Measurements from ENCODE around the gene IRF2BP1.

The IRF2BP1 gene, protein sequence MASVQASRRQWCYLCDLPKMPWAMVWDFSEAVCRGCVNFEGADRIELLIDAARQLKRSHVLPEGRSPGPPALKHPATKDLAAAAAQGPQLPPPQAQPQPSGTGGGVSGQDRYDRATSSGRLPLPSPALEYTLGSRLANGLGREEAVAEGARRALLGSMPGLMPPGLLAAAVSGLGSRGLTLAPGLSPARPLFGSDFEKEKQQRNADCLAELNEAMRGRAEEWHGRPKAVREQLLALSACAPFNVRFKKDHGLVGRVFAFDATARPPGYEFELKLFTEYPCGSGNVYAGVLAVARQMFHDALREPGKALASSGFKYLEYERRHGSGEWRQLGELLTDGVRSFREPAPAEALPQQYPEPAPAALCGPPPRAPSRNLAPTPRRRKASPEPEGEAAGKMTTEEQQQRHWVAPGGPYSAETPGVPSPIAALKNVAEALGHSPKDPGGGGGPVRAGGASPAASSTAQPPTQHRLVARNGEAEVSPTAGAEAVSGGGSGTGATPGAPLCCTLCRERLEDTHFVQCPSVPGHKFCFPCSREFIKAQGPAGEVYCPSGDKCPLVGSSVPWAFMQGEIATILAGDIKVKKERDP

DNA sequence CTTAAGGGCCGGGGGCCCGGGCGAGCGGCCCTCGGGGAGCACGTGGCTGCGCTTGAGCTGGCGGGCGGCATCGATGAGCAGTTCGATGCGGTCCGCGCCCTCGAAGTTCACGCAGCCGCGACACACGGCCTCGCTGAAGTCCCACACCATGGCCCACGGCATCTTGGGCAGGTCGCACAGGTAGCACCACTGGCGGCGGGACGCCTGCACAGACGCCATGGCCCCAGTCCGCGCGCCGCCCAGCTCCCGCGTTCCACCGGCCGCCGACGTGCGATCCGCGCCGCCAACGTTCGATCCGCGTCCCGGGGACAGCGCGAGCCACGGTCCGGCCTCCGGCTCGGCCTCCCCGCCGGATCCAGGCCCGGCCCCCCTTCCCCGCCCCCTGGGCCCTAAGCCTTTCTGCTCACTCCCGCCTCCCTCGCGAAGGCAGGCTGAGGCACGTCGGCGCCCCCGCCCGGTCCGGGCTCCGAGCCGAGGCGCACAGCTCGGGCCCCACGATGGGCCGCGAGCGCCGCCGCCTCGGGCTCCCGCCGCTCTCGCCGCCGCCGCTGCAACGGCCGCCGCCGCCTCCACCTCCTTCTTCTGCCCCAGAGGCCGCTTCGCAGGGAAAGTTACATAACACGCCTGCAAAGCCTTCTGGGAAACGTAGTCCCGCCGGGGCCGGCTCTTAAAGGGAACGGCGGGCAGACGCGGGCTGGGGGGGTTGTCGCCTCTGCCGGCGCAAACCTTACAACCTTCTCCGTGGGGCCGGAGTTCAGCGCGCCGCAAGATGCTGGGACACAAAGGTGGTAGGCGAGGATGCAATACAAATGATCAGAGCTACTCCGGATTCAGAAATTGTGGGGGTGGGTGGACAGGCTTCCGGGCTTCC lies at the start of gene IRF2BP1:
IRF2BP1 (minus strand) TSS at position 586 of the 871 bp plus-strand sequence; CDS start at position 219, 367 bp downstream.
- DNase-seq: peak; percentile 92

- no peak for DNase-seq
These were observed 49.3 kb upstream of the IRF2BP1 start for GRCh38 chr19:45935267-45935666.

DNA sequence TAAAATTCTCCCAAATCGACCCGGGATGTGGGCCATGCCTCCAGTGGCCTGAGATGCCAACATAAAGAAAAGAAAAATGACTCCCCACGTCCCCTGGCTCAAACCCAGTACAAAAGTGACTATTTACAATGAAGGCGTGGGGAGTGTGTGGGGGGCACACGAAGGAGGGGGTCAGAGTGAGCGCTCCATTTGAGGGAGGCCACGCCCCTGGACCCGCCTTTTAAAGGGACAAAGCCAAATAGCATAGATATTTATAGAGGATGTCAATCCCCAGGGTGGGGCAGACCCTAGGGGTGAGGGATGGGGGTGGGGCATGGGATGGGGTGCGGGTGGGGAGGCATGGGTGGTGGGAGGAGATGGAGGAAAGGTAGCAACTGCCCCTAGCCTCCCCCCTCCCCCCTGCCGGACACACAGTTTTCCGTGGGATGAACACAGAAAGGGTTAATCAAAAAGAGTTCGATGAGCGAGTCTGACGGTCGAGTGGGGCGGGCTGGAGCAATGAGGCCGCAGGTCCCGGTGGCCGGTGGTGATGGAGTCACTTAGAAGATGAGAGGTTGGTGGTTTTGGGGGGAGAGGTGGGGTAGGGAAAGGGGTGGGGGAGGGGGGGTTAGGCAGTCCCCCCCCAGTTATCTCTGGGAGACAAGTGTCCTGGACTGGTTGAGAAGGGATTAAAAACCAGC lies 48.8 kb upstream of the IRF2BP1 start:
- DNase-seq: no peak

GRCh38 chr19:45933759-45934158 lies 47.8 kb upstream of the IRF2BP1 start:
- no peak for DNase-seq

- no peak for DNase-seq
These were observed 45.1 kb upstream of the IRF2BP1 start for GRCh38 chr19:45931055-45931454.

DNA sequence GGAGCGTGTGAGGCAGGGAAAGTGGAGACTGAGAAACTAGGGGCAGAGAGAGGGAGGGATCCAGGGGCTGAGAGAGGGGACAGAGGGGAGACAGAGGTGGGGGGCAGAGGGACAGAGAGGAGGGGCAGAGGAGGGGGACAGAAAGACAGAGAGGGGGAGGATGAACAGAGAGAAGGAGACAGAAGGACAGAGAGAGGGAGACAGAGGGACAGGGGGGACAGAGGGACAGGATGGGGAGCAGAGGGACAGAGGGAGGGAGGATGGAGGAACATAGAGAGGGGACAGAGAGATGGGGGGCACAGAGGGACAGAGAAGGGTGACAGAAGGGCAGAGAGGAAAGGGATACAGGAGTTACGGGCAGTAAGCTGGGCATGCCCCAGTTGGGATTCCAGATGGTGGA lies 43.3 kb upstream of the IRF2BP1 start:
- no peak for DNase-seq

DNA sequence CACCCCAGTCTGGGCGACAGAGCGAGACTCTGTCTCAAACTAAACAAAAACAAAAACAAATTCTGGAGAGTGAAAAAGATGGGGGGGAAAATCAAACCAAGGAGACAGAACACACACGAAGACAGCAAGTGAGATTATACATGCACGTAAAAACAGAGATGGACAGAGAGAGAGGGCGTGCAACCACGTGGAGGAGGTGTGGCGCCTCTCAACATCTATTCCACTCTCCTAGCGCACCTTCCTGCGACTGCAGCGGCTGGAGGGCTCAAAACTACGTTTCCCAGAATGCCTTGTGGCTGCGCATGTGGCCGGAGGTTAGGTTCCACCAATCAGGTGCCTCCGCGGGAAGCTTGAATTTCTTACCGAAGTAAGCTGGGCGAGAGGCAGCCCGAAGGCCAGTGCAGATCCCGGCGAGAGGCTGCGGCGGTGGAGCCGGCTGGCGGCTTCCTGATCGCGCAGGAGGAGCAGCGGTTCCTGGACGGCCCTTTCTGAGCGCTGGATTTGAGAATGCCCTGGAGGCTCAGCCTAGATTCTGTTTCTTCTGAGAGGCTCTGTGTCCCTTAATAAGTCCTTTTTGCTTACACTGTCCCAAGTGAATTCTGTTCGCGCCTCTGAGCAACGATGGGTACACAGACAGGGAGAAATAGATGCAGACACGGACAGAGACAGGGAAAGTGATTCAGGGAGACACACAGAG lies 41.8 kb upstream of the IRF2BP1 start:
- DNase-seq: peak; percentile 96

GRCh38 chr19:45924891-45925447 lies 39.0 kb upstream of the IRF2BP1 start:
- no peak for DNase-seq

DNA sequence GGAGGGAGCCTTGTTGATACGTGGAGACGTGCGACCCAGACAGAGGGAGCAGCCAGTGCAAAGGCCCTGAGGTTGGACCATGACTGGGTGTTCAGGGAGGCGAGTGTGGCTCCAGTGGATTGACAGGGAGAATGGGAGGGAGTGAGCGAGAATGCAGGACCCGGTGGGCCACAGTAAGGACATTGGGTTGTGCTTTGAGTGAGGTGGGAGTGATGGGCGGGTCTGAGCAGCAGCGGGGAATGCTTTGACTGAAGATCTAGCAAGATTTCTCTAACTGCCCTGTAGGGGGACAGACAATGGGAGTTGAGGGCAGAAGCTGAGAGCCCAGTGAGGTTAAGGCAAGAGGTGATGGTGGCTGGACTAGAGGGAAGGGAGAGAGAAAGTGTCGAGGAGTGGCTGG lies 36.3 kb upstream of the IRF2BP1 start:
- DNase-seq: no peak

DNA sequence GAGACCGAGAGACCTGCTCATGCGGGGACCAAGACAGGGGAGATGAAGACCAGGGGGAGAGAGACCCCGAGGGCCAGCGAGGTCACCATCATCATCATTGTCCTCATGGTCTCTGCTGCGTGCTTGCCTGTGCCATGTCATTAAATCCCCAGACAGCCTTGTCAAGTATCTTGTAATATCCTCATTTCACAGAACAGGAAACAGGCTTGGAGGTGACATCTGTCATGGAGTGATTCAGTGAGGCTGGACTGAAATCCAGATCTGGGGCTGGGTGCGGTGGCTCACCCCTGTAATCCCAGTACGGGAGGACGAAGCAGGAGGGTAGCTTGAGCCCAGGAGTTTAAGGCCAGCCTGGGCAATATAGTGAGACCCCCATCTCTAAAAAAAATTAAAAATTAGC lies 34.5 kb upstream of the IRF2BP1 start:
- DNase-seq: no peak

DNA sequence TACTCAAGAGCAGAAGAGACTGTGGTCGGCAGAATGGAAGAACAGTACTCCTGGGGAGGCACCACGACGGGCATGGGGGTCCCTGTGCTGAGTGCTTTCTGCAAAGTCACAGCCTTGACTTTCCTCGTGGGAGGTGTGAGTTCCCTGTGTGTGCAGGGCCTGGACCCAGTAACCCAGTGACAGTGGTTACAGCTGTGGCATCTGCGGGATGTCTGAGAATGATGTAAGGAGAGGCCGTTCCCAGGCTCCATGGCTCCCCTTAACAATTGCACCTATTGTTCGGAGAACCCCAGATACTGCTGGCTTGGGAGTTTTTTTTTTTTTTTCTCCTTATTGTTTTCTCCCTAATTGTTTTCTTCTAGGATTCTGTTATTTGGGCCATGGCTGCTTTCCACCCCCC lies 33.7 kb upstream of the IRF2BP1 start:
- no peak for DNase-seq

GRCh38 chr19:45918721-45919120 lies 32.8 kb upstream of the IRF2BP1 start:
- no peak for DNase-seq

DNA sequence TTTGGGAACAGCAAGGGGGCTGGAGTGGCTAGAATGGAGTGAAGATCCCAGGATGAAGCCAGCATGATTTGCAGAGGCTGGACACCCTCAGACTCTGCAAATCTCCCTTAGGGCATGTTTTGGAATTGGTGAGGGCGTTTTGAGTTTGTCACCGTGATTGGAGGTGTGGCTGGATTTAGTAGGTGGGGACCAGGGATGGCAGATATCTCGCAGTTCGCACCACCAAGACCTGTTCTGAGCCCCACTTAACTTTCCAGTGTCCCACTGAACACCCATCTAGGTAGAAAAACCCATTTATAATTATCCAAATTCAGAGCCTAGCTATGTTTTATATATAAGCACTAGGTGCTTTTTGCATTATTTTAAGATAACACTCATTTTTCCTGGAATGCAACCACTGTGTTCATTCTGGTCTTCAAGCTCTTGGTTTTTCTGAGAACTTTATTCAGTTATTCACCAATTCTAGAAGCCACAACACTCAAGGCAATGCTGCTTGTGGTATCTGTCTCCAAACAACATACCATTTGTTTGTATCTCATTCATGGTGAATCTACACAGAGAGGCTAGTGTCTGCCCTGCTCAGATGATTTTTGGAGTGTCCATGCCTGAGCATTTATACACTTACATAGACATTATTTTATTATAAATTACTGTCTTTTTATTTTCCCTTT lies 31.6 kb upstream of the IRF2BP1 start:
- DNase-seq: no peak

DNA sequence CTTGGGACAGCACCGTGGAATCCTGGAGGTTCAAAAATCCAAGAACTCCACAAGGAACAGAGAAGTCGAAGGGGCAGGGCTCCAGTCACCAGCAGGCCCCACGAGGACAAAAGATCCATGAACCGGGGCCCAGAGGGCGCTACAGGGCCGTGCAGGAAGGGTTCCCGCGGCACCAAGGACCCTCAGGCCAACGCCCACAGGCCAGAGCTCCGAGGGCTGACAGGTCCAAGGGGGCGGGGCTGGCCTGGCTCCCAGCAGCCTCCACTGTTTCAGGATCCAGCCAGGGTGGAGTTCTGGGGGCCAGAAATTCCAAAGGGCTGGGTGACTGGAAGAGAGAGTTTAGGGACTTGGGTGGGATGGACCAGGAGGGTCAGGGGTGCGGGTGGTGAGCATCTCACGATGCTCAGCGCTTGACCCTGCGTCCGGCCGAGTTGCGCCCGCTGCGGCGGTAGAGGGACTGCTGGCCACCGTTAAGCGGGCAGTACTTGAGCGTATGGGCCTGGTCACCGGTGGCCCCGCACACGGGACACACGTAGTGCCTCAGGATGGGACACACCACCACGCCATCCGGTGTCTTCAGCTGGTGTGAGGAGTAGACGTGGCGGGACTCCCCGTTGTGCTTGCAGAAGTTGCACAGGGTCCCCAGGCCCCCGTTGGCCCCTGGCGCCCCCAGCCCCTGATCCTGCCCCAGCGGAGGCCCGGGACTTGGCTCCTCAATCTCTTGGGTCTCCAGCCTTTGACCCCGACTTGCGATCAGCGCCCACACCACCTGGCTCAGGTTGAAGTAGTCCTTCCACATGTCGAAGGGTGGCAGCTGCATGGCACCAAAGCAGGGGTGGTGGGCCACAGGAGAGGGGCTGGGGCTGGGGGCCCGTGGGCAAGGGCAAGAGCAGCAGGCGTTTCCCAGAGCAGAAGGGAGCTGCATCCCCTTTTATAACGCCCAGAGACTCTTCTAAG lies 28.2 kb upstream of the IRF2BP1 start, which contains the start of gene NANOS2:
NANOS2 (minus strand) TSS at position 905 of the 957 bp plus-strand sequence; CDS start at position 820, 85 bp downstream.
- DNase-seq: no peak

DNA sequence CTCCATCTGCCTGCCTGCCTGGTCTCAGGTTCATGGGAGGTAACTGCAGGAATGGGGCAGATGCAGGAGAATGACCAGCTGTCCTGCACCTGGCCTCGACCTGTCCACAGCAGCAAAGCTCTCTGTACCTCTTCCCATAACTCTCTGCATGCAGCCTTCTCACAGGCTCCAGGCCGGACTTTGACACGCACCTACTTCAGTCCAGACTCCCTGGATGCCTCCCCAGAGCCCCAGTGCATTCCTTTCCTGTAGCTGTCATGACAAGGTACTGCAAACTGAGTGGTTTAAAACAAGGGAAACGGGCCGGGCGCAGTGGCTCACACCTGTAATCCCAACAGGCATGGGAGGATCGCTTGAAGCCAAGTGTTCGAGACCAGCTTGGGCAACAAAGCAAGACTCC lies 25.4 kb upstream of the IRF2BP1 start:
- no peak for DNase-seq

- no peak for DNase-seq
These were observed 23.0 kb upstream of the IRF2BP1 start for GRCh38 chr19:45908956-45909355.

DNA sequence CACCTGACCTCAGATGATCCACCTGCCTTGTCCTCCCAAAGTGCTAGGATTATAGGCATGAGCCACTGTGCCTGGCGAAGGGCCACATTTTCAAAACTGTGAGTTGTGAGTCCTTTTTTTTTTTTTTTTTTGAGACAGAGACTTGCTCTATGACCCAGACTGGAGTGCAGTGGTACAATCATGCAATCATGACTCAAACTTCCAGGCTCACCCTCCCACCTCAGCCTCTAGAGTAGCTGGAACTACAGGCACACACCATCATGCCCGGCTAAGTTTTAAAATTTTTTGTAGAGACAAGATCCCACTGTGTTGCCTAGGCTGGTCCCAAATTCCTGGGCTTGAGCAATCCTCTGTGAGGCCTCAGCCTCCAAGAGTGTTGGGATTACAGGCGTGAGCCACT lies 20.3 kb upstream of the IRF2BP1 start:
- DNase-seq: no peak

- no peak for DNase-seq
These were observed 19.1 kb upstream of the IRF2BP1 start for GRCh38 chr19:45905011-45905410.

DNA sequence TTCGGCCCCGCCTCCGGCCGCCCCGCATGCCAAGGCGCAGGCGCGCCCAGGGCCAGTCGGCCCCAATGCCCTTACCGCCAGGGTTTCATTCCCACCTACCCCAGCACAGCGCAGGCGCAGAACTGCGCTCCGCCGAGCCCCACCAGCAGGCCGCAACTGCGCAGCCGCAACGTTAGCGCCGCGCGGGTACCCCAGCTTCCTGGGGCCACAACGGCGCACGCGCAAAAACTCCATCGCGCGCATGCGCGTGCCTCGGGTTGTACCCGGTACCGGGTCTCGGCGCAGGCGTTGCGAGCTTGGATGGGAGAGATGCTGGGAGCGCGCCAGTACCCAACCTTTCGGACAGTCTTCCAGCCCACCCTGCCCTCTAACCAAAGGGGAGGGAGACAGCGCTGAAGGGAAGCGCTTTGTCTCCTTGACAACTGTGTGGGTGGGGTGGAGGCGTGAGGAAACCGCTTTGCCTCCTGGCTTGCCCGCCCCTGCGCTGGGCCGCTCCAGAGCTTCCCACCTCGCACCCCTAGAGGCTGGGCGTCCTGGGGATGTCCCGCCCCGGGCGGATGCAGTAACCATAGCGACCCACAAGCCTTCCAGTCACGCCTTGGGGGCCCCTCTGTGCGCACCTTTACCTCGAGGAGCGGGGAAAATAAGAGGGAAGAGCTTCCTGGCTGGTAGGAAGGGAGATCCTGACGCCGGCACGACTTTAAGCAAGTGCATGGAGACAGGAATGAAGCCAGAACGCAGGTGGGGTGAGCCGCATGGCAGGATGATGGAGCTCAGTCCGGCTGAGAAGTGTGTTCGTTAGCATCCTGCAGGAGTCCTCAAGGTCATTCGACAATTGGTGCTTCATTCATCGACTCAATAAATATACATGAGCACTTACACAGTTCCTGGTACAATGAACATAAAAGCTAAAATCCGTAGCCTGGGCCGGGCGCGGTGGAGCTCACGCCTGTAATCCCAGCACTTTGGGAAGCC lies 17.0 kb upstream of the IRF2BP1 start:
- peak; percentile 94 for DNase-seq
